ENCODE results near the gene VRK3.

- TF ChIP-seq GATA2 (IDR thresholded peaks at IDR 0.05; ENCODE audit: low read depth, low read length) (no peak), GATA3 (IDR thresholded peaks at IDR 0.05; ENCODE audit: low read depth, low read length) (no peak)
Observed at GRCh38 chr19:50060107-50060506, 34.9 kb upstream of the VRK3 start.
